H9 (cell line): Measurements from ENCODE around the gene NECTIN1. TPM values are rescaled to one million over a fixed set of nuclear protein-coding genes. Genes with fewer than 3 reads are reported as not detected.

Experiments used
- DNase-seq: peaks from one replicate; pipeline ENCODE4 v3.0.0-alpha.2; 2017
- H2AFZ ChIP-seq: one replicate; pipeline ENCODE4 v1.6.1; 2013; ENCODE audit warnings: mild to moderate bottlenecking, low read length, control low read depth, moderate library complexity
- H2AK5ac ChIP-seq: 2 replicates; pipeline ENCODE4 v1.6.1; 2013; ENCODE audit warnings: low read length, control low read depth, mixed read lengths; ENCODE audit not compliant: insufficient read length
- H2BK120ac ChIP-seq: one replicate; pipeline ENCODE4 v1.6.1; 2013; ENCODE audit warnings: low read depth, mild to moderate bottlenecking, low read length, control low read depth, inconsistent platforms; ENCODE audit not compliant: poor library complexity, severe bottlenecking
- H2BK12ac ChIP-seq: 2 replicates; pipeline ENCODE4 v1.6.1; 2013; ENCODE audit warnings: low read length, control low read depth, mixed read lengths, low read depth; ENCODE audit not compliant: insufficient read length
- H2BK15ac ChIP-seq: 2 replicates; pipeline ENCODE4 v1.6.1; 2013; ENCODE audit warnings: low read depth, low read length, control low read depth
- H2BK20ac ChIP-seq: one replicate; pipeline ENCODE4 v1.6.1; 2013; ENCODE audit warnings: low read depth, mild to moderate bottlenecking, low read length, control low read depth, inconsistent platforms; ENCODE audit not compliant: poor library complexity, severe bottlenecking
- H2BK5ac ChIP-seq: 2 replicates; pipeline ENCODE4 v1.6.1; 2013; ENCODE audit warnings: low read length, control low read depth, mixed read lengths; ENCODE audit not compliant: insufficient read length
- H3K14ac ChIP-seq: 2 replicates; pipeline ENCODE4 v1.6.1; 2013; ENCODE audit warnings: low read length, control low read depth; ENCODE audit not compliant: insufficient read depth
- H3K18ac ChIP-seq: 2 replicates; pipeline ENCODE4 v1.6.1; 2013; ENCODE audit warnings: low read depth, mild to moderate bottlenecking, mixed read lengths, low read length, control low read depth; ENCODE audit not compliant: insufficient read length
- H3K23ac ChIP-seq: 2 replicates; pipeline ENCODE4 v1.6.1; 2013; ENCODE audit warnings: low read length, control low read depth, mixed read lengths, low read depth; ENCODE audit not compliant: insufficient read length
- H3K23me2 ChIP-seq: 2 replicates; pipeline ENCODE4 v1.6.1; 2013; ENCODE audit warnings: low read depth, mild to moderate bottlenecking, mixed read lengths, low read length, control low read depth; ENCODE audit not compliant: insufficient read length, poor library complexity, severe bottlenecking
- H3K27ac ChIP-seq: 2 replicates; pipeline ENCODE4 v1.5.1; 2013; ENCODE audit warnings: low read length, control low read depth, mixed read lengths, low read depth; ENCODE audit not compliant: insufficient read length
- H3K27me3 ChIP-seq: 2 replicates; pipeline ENCODE4 v1.6.1; 2013; ENCODE audit warnings: low read length, control low read depth, inconsistent platforms; ENCODE audit not compliant: insufficient read depth
- H3K4ac ChIP-seq: 2 replicates; pipeline ENCODE4 v1.6.1; 2013; ENCODE audit warnings: low read depth, mild to moderate bottlenecking, control low read depth, inconsistent platforms, low read length, moderate library complexity
- H3K4me1 ChIP-seq: 2 replicates; pipeline ENCODE4 v1.6.1; 2013; ENCODE audit warnings: low read length, control low read depth, inconsistent platforms; ENCODE audit not compliant: insufficient read depth
- H3K4me2 ChIP-seq: 2 replicates; pipeline ENCODE4 v1.6.1; 2013; ENCODE audit warnings: low read length, control low read depth, mixed read lengths; ENCODE audit not compliant: insufficient read length, insufficient read depth
- H3K56ac ChIP-seq: 2 replicates; pipeline ENCODE4 v1.6.1; 2013; ENCODE audit warnings: low read depth, mild to moderate bottlenecking, mixed read lengths, low read length, control low read depth; ENCODE audit not compliant: insufficient read length
- H3K79me1 ChIP-seq: 2 replicates; pipeline ENCODE4 v1.6.1; 2013; ENCODE audit warnings: low read depth, mild to moderate bottlenecking, moderate library complexity, low read length, control low read depth, inconsistent platforms; ENCODE audit not compliant: insufficient read depth, poor library complexity, severe bottlenecking
- H3K79me2 ChIP-seq: 2 replicates; pipeline ENCODE4 v1.6.1; 2013; ENCODE audit warnings: low read length, control low read depth, inconsistent platforms; ENCODE audit not compliant: insufficient read depth
- H3K9ac ChIP-seq: 2 replicates; pipeline ENCODE4 v1.6.1; 2013; ENCODE audit warnings: low read length, control low read depth, mixed read lengths; ENCODE audit not compliant: insufficient read length; ENCODE audit errors: extremely low read depth
- H3K9me3 ChIP-seq: one replicate; pipeline ENCODE4 v1.6.1; 2013; ENCODE audit warnings: low read depth, low read length, inconsistent platforms; ENCODE audit not compliant: control insufficient read depth
- H3T11ph ChIP-seq: one replicate; pipeline ENCODE4 v1.6.1; 2013; ENCODE audit warnings: mild to moderate bottlenecking, low read length, control low read depth, inconsistent platforms
- H4K20me1 ChIP-seq: one replicate; pipeline ENCODE4 v1.6.1; 2013; ENCODE audit not compliant: control insufficient read depth, insufficient read length, insufficient read depth
- H4K5ac ChIP-seq: 2 replicates; pipeline ENCODE4 v1.6.1; 2013; ENCODE audit warnings: low read depth, mild to moderate bottlenecking, mixed read lengths, low read length, control low read depth; ENCODE audit not compliant: insufficient read length
- H4K8ac ChIP-seq: replicated peaks from 2 replicates; pipeline ENCODE4 v1.6.1; 2013; ENCODE audit warnings: low read length, control low read depth, mixed read lengths, low read depth; ENCODE audit not compliant: insufficient read length
- H4K91ac ChIP-seq: 2 replicates; pipeline ENCODE4 v1.6.1; 2013; ENCODE audit warnings: low read depth, mild to moderate bottlenecking, moderate library complexity, mixed read lengths, low read length, control low read depth; ENCODE audit not compliant: insufficient read length
- H3K27ac Mint-ChIP-seq, 3 experiments: 2 replicates in 2 of 3; 3 replicates in 1 of 3; pipeline ENCODE4 v1.8.0; 2020 to 2021; ENCODE audit warnings: mixed read lengths in 3 of 3, mild to moderate bottlenecking in 1 of 3, moderate library complexity in 1 of 3
- H3K27me3 Mint-ChIP-seq: 2 replicates; pipeline ENCODE4 v1.8.0; 2021; ENCODE audit warnings: low read depth, mild to moderate bottlenecking, moderate library complexity, mixed read lengths
- H3K36me3 Mint-ChIP-seq, 3 experiments: 2 replicates in 2 of 3; 3 replicates in 1 of 3; pipeline ENCODE4 v1.8.0; 2020 to 2021; ENCODE audit warnings: low read depth in 3 of 3, mixed read lengths in 3 of 3; ENCODE audit not compliant: insufficient read depth in 1 of 3
- H3K4me1 Mint-ChIP-seq, 2 experiments: 2 replicates each; pipeline ENCODE4 v1.8.0; 2020; ENCODE audit warnings: mixed read lengths in 2 of 2
- H3K4me3 Mint-ChIP-seq, 2 experiments: 2 replicates in 1 of 2; 3 replicates in 1 of 2; pipeline ENCODE4 v1.8.0; 2020 to 2021; ENCODE audit warnings: mild to moderate bottlenecking in 2 of 2, mixed read lengths in 2 of 2, moderate library complexity in 1 of 2
- H3K9me3 Mint-ChIP-seq, 2 experiments: 2 replicates in 1 of 2; 3 replicates in 1 of 2; pipeline ENCODE4 v1.8.0; 2020; ENCODE audit warnings: mild to moderate bottlenecking in 2 of 2, mixed read lengths in 2 of 2, moderate library complexity in 1 of 2
- CTCF ChIP-seq: fragments of 200-600 bp; sonication (generic); conservative IDR thresholded peaks from 3 replicates; pipeline ENCODE4 v1.8.0; 2021; ENCODE audit warnings: antibody characterized with exemption, mild to moderate bottlenecking
- total RNA-seq: library from RNA; stranded (reverse); gene quantifications from 2 replicates; pipeline ENCODE4 v1.2.1, GENCODE V29; 2021

Gene NECTIN1
- total RNA-seq, 1 experiment from 2014 or later = 113 TPM

DNA sequence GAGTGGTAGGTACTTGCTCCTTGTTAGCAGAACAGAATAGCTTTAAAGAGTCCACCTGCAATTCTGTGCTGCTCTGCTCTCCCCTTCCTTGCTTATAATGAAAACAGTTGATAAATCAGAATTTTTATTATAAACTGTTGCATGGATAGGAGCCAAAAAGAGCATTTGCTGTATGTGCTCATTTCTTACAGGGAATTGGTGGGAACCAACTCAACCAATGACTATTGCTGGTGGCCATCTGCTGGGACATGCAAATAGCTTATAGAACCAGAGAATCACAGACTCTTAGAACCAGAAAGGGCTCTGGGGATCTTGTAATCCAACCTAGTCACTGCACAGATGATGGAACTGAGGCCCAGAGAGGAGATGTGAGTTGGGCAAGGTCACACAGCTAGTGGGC is 43.1 kb upstream of the NECTIN1 start:
- Mint-ChIP-seq H3K36me3 (no peaks in the 10 kb centered on the region), H3K27me3 (peaks cover 55% of the 10 kb centered on the region), H3K9me3 (peaks cover 4 to 5% of the 10 kb centered on the region in 2 experiments; a peak in 2 of 5 replicates), H3K27ac (no peak overlapping the region), H3K4me1 (0 out of 4 replicates have a peak, but pooled peaks cover 0 to 3% of the 10 kb centered on the region in 2 experiments), H3K4me3 (no peak overlapping the region)
- TF ChIP-seq CTCF = no peak
- Histone ChIP-seq H3K23ac (no peak overlapping the region), H4K20me1 (no peaks in the 10 kb centered on the region), H3K9me3 (no peaks in the 10 kb centered on the region), H2BK5ac (no peak overlapping the region), H3K79me1 (no peaks in the 10 kb centered on the region), H4K91ac (no peak overlapping the region), H2AK5ac (no peak overlapping the region), H2BK12ac (no peak overlapping the region), H4K8ac (no peak overlapping the region), H3K18ac (no peak overlapping the region), H2BK20ac (no peak overlapping the region), H3K79me2 (no peaks in the 10 kb centered on the region), H3T11ph (no peak overlapping the region), H3K4me1 (no peaks in the 10 kb centered on the region), H2BK120ac (no peak overlapping the region), H3K56ac (no peak overlapping the region), H3K27me3 (no peaks in the 10 kb centered on the region), H3K27ac (no peak overlapping the region), H3K4me2 (no peak overlapping the region), H2AFZ (no peak overlapping the region), H3K14ac (no peak overlapping the region), H2BK15ac (no peak overlapping the region), H3K4ac (no peak overlapping the region), H3K9ac (no peak overlapping the region), H3K23me2 (no peaks in the 10 kb centered on the region), H4K5ac (no peak overlapping the region)
- no peak for DNase-seq
